Uterus (tissue), 2 donors: ENCODE measurements around the gene POU4F1.

Source experiments
- CTCF ChIP-seq, 4 experiments: fragments of 200-600 bp in 2 of 4; fragments of 450-650 bp in 2 of 4; sonication (generic) in 2 of 4; IDR thresholded peaks; one replicate each; pipeline ENCODE4 v1.5.1; 2016 to 2019; ENCODE audit warnings: antibody characterized with exemption in 4 of 4, mild to moderate bottlenecking in 2 of 4, moderate library complexity in 1 of 4
- POLR2A ChIP-seq, 2 donors: fragments of 450-650 bp; IDR thresholded peaks; one replicate each; pipeline ENCODE4 v1.6.1; 2016; ENCODE audit warnings: antibody characterized with exemption in 2 of 2, mild to moderate bottlenecking in 1 of 2, moderate library complexity in 1 of 2

- TF ChIP-seq CTCF (IDR thresholded peaks at IDR 0.05) (no peak), POLR2A (IDR thresholded peaks at IDR 0.05) (no peak)
These were observed 7.7 kb upstream of the POU4F1 start for GRCh38 chr13:78611040-78611439.
